GM19468 (cell line): Measurements from ENCODE around the gene MICAL3.
"Not testable (repeated sequence)": the region's sequence is repeated elsewhere in the genome, so short reads cannot be mapped to it uniquely, and the experiment has no call there.

Experiments
- ATAC-seq: cut with Tn5 transposase; IDR thresholded peaks from one replicate; pipeline ENCODE4 v1.9.1; 2021; ENCODE audit warnings: mild to moderate bottlenecking, moderate library complexity, moderate number of reproducible peaks; ENCODE audit not compliant: unreplicated experiment; ENCODE audit errors: extremely low read depth

MICAL3 gene

GRCh38 chr22:18060646-18061620, 36.6 kb upstream of the MICAL3 start:
- ATAC-seq, result no peak

GRCh38 chr22:18059991-18060390, 35.6 kb upstream of the MICAL3 start:
- ATAC-seq, result no peak

- ATAC-seq, result no peak
These were observed 35.1 kb upstream of the MICAL3 start for GRCh38 chr22:18059473-18059872.

- no peak for ATAC-seq
These were observed 34.7 kb upstream of the MICAL3 start for GRCh38 chr22:18059094-18059417.

- no peak for ATAC-seq
These were observed 34.2 kb upstream of the MICAL3 start for GRCh38 chr22:18058371-18059093.

- no peak for ATAC-seq
These were observed 33.3 kb upstream of the MICAL3 start for GRCh38 chr22:18057568-18058209.

GRCh38 chr22:18056807-18057474, 32.6 kb upstream of the MICAL3 start:
- peak; percentile 56 for ATAC-seq

GRCh38 chr22:18056161-18056666, 31.9 kb upstream of the MICAL3 start:
- no peak for ATAC-seq

- ATAC-seq, result no peak
These were observed 31.3 kb upstream of the MICAL3 start for GRCh38 chr22:18055619-18056160.

- not testable (repeated sequence) for ATAC-seq
These were observed 29.0 kb upstream of the MICAL3 start for GRCh38 chr22:18053216-18053946.

GRCh38 chr22:18051113-18051512, 26.8 kb upstream of the MICAL3 start:
- not testable (repeated sequence) for ATAC-seq

- no peak for ATAC-seq
These were observed 25.7 kb upstream of the MICAL3 start for GRCh38 chr22:18050065-18050464.

GRCh38 chr22:18048441-18048898, 24.1 kb upstream of the MICAL3 start:
- ATAC-seq, result no peak

- ATAC-seq, result no peak
These were observed 23.7 kb upstream of the MICAL3 start for GRCh38 chr22:18048041-18048440.

- ATAC-seq, result no peak
These were observed 21.4 kb upstream of the MICAL3 start for GRCh38 chr22:18045794-18046193.

GRCh38 chr22:18044548-18045271, 20.3 kb upstream of the MICAL3 start:
- no peak for ATAC-seq

- no peak for ATAC-seq
These were observed 18.3 kb upstream of the MICAL3 start for GRCh38 chr22:18042685-18043084.

- not testable (repeated sequence) for ATAC-seq
These were observed 16.5 kb upstream of the MICAL3 start for GRCh38 chr22:18040898-18041297.
